GOT3 (cell line): ENCODE measurements around the gene UVSSA.
"Not testable (repeated sequence)": the region's sequence is repeated elsewhere in the genome, so short reads cannot be mapped to it uniquely, and the experiment has no call there.

Experiments used
- DNase-seq: peaks from one replicate; lab custom pipeline; 2025; ENCODE audit warnings: mixed read lengths; lab: John Stamatoyannopoulos, UW

UVSSA gene

GRCh38 chr4:1331591-1332353, 15.2 kb upstream of the UVSSA start:
- no peak for DNase-seq

GRCh38 chr4:1332686-1333085, 14.3 kb upstream of the UVSSA start:
- no peak for DNase-seq

GRCh38 chr4:1333256-1333655, 13.8 kb upstream of the UVSSA start:
- DNase-seq = no peak

- not testable (repeated sequence) for DNase-seq
These were observed 13.0 kb upstream of the UVSSA start for GRCh38 chr4:1333851-1334578.

- DNase-seq = no peak
These were observed 12.5 kb upstream of the UVSSA start for GRCh38 chr4:1334579-1334895.

GRCh38 chr4:1335193-1335883, 11.7 kb upstream of the UVSSA start:
- DNase-seq = not testable (repeated sequence)

- DNase-seq = no peak
These were observed 10.9 kb upstream of the UVSSA start for GRCh38 chr4:1336088-1336491.

- no peak for DNase-seq
These were observed 9.6 kb upstream of the UVSSA start for GRCh38 chr4:1337376-1337831.

- DNase-seq = no peak
These were observed 8.9 kb upstream of the UVSSA start for GRCh38 chr4:1337951-1338751.

- no peak for DNase-seq
These were observed 8.1 kb upstream of the UVSSA start for GRCh38 chr4:1338752-1339414.

- no peak for DNase-seq
These were observed 7.5 kb upstream of the UVSSA start for GRCh38 chr4:1339489-1339888.

- DNase-seq = no peak
These were observed 6.7 kb upstream of the UVSSA start for GRCh38 chr4:1340181-1340747.

GRCh38 chr4:1340861-1341260, 6.1 kb upstream of the UVSSA start:
- DNase-seq = no peak

- DNase-seq = no peak
These were observed 5.0 kb upstream of the UVSSA start for GRCh38 chr4:1342003-1342402.

- DNase-seq = no peak
These were observed 2.3 kb upstream of the UVSSA start for GRCh38 chr4:1344696-1345095.

- no peak for DNase-seq
These were observed 866 bp upstream of the UVSSA start for GRCh38 chr4:1345903-1346780.

- DNase-seq = no peak
These were observed 429 bp downstream of the UVSSA start for GRCh38 chr4:1347410-1347864.

GRCh38 chr4:1348014-1348513, 1.1 kb downstream of the UVSSA start:
- DNase-seq = no peak

GRCh38 chr4:1348746-1349145, 1.7 kb downstream of the UVSSA start:
- no peak for DNase-seq
